HepG2 (cell line): ENCODE measurements around the gene ASTN2.

Experiments used
- CEBPB ChIP-seq: IDR thresholded peaks from 2 replicates; pipeline ENCODE4 v1.6.1; 2011; ENCODE audit warnings: low read depth, low read length, improper control_type of control experiment, borderline replicate concordance
- EP300 ChIP-seq, 3 experiments: sonication (generic) in 1 of 3; formaldehyde crosslinking in 1 of 3; IDR thresholded peaks; 2 replicates each; pipeline versions ENCODE4 v1.5.1 to v1.6.1; 2011 to 2020; ENCODE audit warnings: low read depth in 2 of 3, low read length in 2 of 3, borderline replicate concordance in 1 of 3, improper control_type of control experiment in 1 of 3, mild to moderate bottlenecking in 1 of 3, missing genetic modification reagents in 1 of 3, moderate library complexity in 1 of 3
- KDM2A ChIP-seq: sonication (generic); formaldehyde crosslinking; IDR thresholded peaks from 2 replicates; pipeline ENCODE4 v1.4.0; 2020; ENCODE audit warnings: low read depth, missing genetic modification reagents, borderline replicate concordance
- NFYB ChIP-seq: sonication (generic); formaldehyde crosslinking; IDR thresholded peaks from 2 replicates; pipeline ENCODE4 v1.4.0; 2020; ENCODE audit warnings: missing genetic modification reagents
- POLR2A ChIP-seq, 2 experiments: IDR thresholded peaks; 2 replicates each; pipeline ENCODE4 v1.6.1; 2011; ENCODE audit warnings: low read depth in 2 of 2, low read length in 2 of 2, mild to moderate bottlenecking in 1 of 2, moderate library complexity in 1 of 2; ENCODE audit not compliant: insufficient read depth in 1 of 2
- REPIN1 ChIP-seq: sonication (generic); formaldehyde crosslinking; IDR thresholded peaks from 2 replicates; pipeline ENCODE4 v1.8.0; 2022; ENCODE audit warnings: missing genetic modification reagents, low read depth, mild to moderate bottlenecking, borderline replicate concordance
- RNF2 ChIP-seq: fragments of 450-650 bp; conservative IDR thresholded peaks from 2 replicates; pipeline ENCODE4 v1.6.1; 2016; ENCODE audit warnings: low read depth
- ZFY ChIP-seq: sonication (generic); formaldehyde crosslinking; IDR thresholded peaks from 2 replicates; pipeline ENCODE4 v1.4.0; 2020; ENCODE audit warnings: missing genetic modification reagents
- ZNF138 ChIP-seq: sonication (generic); formaldehyde crosslinking; IDR thresholded peaks from 2 replicates; pipeline ENCODE4 v1.5.0; 2020; ENCODE audit warnings: mild to moderate bottlenecking, low read depth, missing genetic modification reagents
- ZNF274 ChIP-seq: sonication (generic); formaldehyde crosslinking; IDR thresholded peaks from 2 replicates; pipeline ENCODE4 v1.5.1; 2020; ENCODE audit warnings: mild to moderate bottlenecking, missing genetic modification reagents
- TF ChIP-seq, protein P1 (sequence below): sonication (generic); formaldehyde crosslinking; conservative IDR thresholded peaks from 2 replicates; pipeline ENCODE4 v1.8.0; 2022; ENCODE audit warnings: mild to moderate bottlenecking, moderate library complexity, missing genetic modification reagents
- TF ChIP-seq, protein P2 (sequence below): sonication (generic); formaldehyde crosslinking; IDR thresholded peaks from 2 replicates; pipeline ENCODE4 v1.5.0; 2020; ENCODE audit warnings: mild to moderate bottlenecking, missing genetic modification reagents, moderate library complexity

DNA sequence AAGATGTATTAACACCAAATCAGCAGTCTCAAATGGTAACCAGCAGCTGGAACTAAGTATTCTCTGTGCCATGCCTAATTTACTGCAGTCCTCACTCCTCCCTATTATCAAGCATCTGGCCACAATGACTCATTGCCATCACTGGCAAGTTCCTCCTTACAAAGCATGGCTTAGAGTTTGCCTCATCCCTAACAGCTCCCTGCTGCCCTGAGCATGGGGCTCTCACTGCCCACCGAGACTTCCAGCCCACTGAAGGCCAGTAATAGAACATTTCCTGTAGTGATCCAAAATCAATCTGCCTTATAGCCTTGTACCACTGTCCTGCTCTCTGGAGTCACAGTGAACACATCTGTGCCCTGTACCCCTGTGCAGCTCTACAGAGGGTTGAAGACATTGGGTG, 939.7 kb downstream of the ASTN2 start:
- TF ChIP-seq ZFY (CRISPR knock-in tag) (no peak), ZNF274 (CRISPR knock-in tag) (no peak), CEBPB (no peak), KDM2A (CRISPR knock-in tag) (no peak), POLR2A (IDR thresholded peaks at IDR 0.05; ENCODE audit: insufficient read depth in 1 of 2, low read depth in 2 of 2, low read length in 2 of 2) (no peak), NFYB (CRISPR knock-in tag) (no peak), ZNF138 (CRISPR knock-in tag) (no peak), RNF2 (no peak), REPIN1 (CRISPR knock-in tag) (no peak), EP300 (IDR thresholded peaks at IDR 0.05; ENCODE audit: low read depth in 2 of 2, low read length in 2 of 2) (no peak), EP300 (CRISPR knock-in tag; IDR thresholded peaks at IDR 0.05; ENCODE audit: borderline replicate concordance) (no peak)
- TF ChIP-seq, protein P1, sequence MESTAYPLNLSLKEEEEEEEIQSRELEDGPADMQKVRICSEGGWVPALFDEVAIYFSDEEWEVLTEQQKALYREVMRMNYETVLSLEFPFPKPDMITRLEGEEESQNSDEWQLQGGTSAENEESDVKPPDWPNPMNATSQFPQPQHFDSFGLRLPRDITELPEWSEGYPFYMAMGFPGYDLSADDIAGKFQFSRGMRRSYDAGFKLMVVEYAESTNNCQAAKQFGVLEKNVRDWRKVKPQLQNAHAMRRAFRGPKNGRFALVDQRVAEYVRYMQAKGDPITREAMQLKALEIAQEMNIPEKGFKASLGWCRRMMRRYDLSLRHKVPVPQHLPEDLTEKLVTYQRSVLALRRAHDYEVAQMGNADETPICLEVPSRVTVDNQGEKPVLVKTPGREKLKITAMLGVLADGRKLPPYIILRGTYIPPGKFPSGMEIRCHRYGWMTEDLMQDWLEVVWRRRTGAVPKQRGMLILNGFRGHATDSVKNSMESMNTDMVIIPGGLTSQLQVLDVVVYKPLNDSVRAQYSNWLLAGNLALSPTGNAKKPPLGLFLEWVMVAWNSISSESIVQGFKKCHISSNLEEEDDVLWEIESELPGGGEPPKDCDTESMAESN: no peak
- TF ChIP-seq, protein P2, sequence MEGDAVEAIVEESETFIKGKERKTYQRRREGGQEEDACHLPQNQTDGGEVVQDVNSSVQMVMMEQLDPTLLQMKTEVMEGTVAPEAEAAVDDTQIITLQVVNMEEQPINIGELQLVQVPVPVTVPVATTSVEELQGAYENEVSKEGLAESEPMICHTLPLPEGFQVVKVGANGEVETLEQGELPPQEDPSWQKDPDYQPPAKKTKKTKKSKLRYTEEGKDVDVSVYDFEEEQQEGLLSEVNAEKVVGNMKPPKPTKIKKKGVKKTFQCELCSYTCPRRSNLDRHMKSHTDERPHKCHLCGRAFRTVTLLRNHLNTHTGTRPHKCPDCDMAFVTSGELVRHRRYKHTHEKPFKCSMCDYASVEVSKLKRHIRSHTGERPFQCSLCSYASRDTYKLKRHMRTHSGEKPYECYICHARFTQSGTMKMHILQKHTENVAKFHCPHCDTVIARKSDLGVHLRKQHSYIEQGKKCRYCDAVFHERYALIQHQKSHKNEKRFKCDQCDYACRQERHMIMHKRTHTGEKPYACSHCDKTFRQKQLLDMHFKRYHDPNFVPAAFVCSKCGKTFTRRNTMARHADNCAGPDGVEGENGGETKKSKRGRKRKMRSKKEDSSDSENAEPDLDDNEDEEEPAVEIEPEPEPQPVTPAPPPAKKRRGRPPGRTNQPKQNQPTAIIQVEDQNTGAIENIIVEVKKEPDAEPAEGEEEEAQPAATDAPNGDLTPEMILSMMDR: no peak
